ENCODE data around the gene ADGRV1. TPM values are rescaled to one million over a fixed set of nuclear protein-coding genes. Genes with fewer than 3 reads are reported as not detected.
"Not testable (repeated sequence)": the region's sequence is repeated elsewhere in the genome, so short reads cannot be mapped to it uniquely, and the experiment has no call there.

Gene ADGRV1
- total and polyA plus RNA-seq, 9 of the 15 experiments (the other 6 are each of a cell fraction or from before 2014, with no cell fraction given), result 21.7 to 156 (median 58.2) TPM

DNA sequence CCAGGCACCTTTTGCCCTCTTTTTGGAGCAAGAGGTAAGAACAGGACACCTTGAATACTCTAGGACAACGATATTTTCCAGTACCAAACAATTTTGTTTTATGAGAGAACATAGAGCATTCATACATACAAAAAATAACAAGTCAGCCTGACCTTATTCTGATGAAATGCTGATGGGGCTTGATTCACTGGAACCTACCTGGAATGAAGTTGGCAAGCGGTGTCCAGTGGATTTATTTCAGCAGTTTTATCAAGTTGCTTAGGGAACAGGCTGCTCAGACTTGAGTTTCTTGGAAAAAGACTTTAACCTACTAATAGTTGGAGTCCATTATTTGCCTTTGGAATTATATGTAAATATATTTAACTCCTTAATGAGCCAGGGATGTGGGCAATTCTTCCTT lies 502.5 kb downstream of the ADGRV1 start (continued):
- TF ChIP-seq NELFE (IDR thresholded peaks at IDR 0.05; ENCODE audit: insufficient read depth, insufficient read length) (no peak), NR2C1 (IDR thresholded peaks at IDR 0.05) (no peak), NR2C1 (tag; IDR thresholded peaks at IDR 0.05) (no peak)

DNA sequence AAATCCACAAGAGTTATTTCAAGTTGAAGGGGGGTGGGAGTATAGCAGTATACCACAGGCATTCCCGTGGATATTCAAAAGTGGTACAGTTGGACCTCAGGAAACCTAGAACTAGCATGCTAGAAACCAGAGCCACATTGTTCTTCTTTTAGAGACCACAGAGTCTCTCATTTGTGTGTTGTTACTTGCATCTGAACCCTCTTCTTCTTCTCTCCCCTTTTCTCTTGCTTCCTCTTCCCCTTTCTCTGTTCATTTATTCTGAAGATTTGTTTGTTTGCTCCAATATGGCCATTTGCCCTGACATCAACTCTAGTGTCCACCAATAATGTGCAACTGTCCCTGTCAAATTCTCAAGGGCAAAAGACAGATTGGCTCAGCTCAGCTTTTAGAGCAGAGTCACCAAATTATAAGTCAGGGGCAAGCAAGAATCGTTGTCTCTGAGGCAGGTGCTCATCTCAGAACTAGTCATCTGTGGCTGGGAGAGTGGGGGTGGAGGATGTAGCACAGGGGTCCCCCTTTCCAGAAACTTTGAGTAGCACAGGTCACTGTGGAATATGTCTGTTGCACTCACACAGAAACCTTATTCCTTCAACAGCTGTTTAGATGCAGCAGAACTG lies 503.5 kb downstream of the ADGRV1 start:
- ChIA-PET POLR2A (no interaction called here), CTCF (ENCODE audit: low intra/inter-chr PET ratio) (no interaction called here)

DNA sequence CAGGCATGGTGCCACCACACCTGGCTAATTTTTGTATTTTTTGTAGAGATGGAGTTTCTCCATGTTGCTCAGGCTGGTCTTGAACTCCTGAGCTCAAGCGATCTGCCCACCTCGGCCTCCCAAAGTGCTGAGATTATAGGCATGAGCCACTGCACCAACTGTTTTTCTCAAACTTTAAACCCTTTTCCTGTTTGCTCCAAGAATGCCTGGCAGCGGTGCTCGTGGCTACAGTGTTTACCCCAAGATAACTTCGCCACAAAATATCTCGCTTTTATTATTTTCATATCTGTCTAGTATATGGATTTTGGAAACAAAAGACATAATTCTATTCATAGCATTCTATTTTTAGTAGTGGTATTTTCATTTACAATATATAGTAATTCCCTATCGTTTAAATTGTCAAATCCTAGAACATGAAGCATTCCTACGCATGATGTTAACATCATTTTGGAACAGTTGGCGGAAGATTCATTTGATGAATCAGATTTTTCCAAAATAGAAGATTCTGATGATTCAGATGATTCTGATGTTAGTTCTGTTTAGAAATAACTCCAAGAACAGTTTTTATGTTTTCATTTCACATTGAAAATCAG lies 504.6 kb downstream of the ADGRV1 start:
- 75% methylated on average over 9 of the region's 9 CpGs for WGBS (ENCODE audit: insufficient coverage, low coverage, missing lambda C conversion rate)
- H3K4me2 ChIP-seq (ENCODE audit: insufficient read depth, low read length); H3K4me3 ChIP-seq; DNase-seq (ENCODE audit: extremely low read depth in 1 of 4, low spot score in 3 of 4); H3K79me2 ChIP-seq (ENCODE audit: control insufficient read depth, insufficient read depth, low read length); H3K27me3 ChIP-seq (ENCODE audit: control insufficient read depth in 2 of 2, insufficient read depth in 2 of 2, low read length in 2 of 2); H3K9me1 ChIP-seq (ENCODE audit: control insufficient read depth, insufficient read depth, low read length); intact Hi-C loops (cut with micrococcal nuclease); H4K20me1 ChIP-seq (replicated peaks; ENCODE audit: control insufficient read depth, insufficient read depth, low read length); BruUV-seq (replicated peaks); CTCF ChIA-PET (ENCODE audit: low intra/inter-chr PET ratio); H3K36me3 ChIP-seq (ENCODE audit: control insufficient read depth, insufficient read depth, low read length); H3K9me3 ChIP-seq (replicated peaks; ENCODE audit: control insufficient read depth, insufficient read depth, low read depth, low read length); FAIRE-seq; H3K4me1 ChIP-seq (replicated peaks in 1 of 2; ENCODE audit: control insufficient read depth in 2 of 2, insufficient read depth in 2 of 2, low read length in 2 of 2); ATAC-seq; in situ Hi-C loops (cut with MboI); H3K9ac ChIP-seq (ENCODE audit: insufficient read depth in 1 of 2, low read depth in 2 of 2, low read length in 2 of 2); H3K27ac ChIP-seq (ENCODE audit: extremely low read depth, low read depth, low read length); H2AFZ ChIP-seq (ENCODE audit: low read depth, low read length): not testable (repeated sequence)
- POLR2A ChIA-PET, result interaction anchor here (0.6 kb wide), 1 partner anchor 140 kb away, joined by 4 read pairs; no protein-coding TSS in a partner anchor

More for the DNA sequence above, 503.5 kb downstream of the ADGRV1 start:
- Histone ChIP-seq H3K27me3 (ENCODE audit: control insufficient read depth in 2 of 2, insufficient read depth in 2 of 2, low read length in 2 of 2) (no peaks in the 10 kb centered on the region), H3K79me2 (ENCODE audit: control insufficient read depth, insufficient read depth, low read length) (no peaks in the 10 kb centered on the region), H3K9me3 (replicated peaks; ENCODE audit: control insufficient read depth, insufficient read depth, low read depth, low read length) (no peaks in the 10 kb centered on the region), H3K27ac (ENCODE audit: extremely low read depth, low read depth, low read length) (no peak overlapping the region), H3K36me3 (ENCODE audit: control insufficient read depth, insufficient read depth, low read length) (no peaks in the 10 kb centered on the region), H3K9ac (ENCODE audit: insufficient read depth in 1 of 2, low read depth in 2 of 2, low read length in 2 of 2) (peak overlapping the region in 1 of 2 experiments; percentile 15; a peak in 1 of 4 replicates), H4K20me1 (replicated peaks; ENCODE audit: control insufficient read depth, insufficient read depth, low read length) (no peaks in the 10 kb centered on the region), H3K4me2 (ENCODE audit: insufficient read depth, low read length) (no peak overlapping the region), H2AFZ (ENCODE audit: low read depth, low read length) (no peak overlapping the region), H3K4me1 (replicated peaks in 1 of 2; ENCODE audit: control insufficient read depth in 2 of 2, insufficient read depth in 2 of 2, low read length in 2 of 2) (no peaks in the 10 kb centered on the region), H3K4me3 (no peak overlapping the region), H3K9me1 (ENCODE audit: control insufficient read depth, insufficient read depth, low read length) (no peaks in the 10 kb centered on the region)
- in situ Hi-C loops (cut with MboI) (no loop called here), intact Hi-C loops (cut with micrococcal nuclease) (no loop called here)
- DNase-seq (ENCODE audit: extremely low read depth in 1 of 4, low spot score in 3 of 4) (no peak), FAIRE-seq (no peak), ATAC-seq (no peak)
- no TSS peak for BruUV-seq (replicated peaks)
- WGBS (ENCODE audit: insufficient coverage, low coverage, missing lambda C conversion rate), result 7% methylated on average over 2 of the region's 2 CpGs
- TF ChIP-seq FOSL1 (tag; conservative IDR thresholded peaks at IDR 0.05), result no peak
- TF ChIP-seq U2AF1 (optimal IDR thresholded peaks at IDR 0.05; ENCODE audit: low read depth, low read length), result no peak
- no peak for TF ChIP-seq KAT2B (IDR thresholded peaks at IDR 0.05; ENCODE audit: low read depth, low read length)
- TF ChIP-seq, protein P1, sequence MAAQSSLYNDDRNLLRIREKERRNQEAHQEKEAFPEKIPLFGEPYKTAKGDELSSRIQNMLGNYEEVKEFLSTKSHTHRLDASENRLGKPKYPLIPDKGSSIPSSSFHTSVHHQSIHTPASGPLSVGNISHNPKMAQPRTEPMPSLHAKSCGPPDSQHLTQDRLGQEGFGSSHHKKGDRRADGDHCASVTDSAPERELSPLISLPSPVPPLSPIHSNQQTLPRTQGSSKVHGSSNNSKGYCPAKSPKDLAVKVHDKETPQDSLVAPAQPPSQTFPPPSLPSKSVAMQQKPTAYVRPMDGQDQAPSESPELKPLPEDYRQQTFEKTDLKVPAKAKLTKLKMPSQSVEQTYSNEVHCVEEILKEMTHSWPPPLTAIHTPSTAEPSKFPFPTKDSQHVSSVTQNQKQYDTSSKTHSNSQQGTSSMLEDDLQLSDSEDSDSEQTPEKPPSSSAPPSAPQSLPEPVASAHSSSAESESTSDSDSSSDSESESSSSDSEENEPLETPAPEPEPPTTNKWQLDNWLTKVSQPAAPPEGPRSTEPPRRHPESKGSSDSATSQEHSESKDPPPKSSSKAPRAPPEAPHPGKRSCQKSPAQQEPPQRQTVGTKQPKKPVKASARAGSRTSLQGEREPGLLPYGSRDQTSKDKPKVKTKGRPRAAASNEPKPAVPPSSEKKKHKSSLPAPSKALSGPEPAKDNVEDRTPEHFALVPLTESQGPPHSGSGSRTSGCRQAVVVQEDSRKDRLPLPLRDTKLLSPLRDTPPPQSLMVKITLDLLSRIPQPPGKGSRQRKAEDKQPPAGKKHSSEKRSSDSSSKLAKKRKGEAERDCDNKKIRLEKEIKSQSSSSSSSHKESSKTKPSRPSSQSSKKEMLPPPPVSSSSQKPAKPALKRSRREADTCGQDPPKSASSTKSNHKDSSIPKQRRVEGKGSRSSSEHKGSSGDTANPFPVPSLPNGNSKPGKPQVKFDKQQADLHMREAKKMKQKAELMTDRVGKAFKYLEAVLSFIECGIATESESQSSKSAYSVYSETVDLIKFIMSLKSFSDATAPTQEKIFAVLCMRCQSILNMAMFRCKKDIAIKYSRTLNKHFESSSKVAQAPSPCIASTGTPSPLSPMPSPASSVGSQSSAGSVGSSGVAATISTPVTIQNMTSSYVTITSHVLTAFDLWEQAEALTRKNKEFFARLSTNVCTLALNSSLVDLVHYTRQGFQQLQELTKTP (IDR thresholded peaks at IDR 0.05; ENCODE audit: low read depth in 1 of 2, partially characterized antibody in 2 of 2), result no peak

Measured in K562 (cell line).